GM23248 (cell line): ENCODE measurements around the gene GNG14.

Experiments used
- EZH2 ChIP-seq: fragments of 200-600 bp; sonication (generic); IDR thresholded peaks from 2 replicates; pipeline ENCODE4 v1.6.1; 2018; ENCODE audit warnings: antibody characterized with exemption, mild to moderate bottlenecking; ENCODE audit not compliant: insufficient read depth, poor library complexity, severe bottlenecking
- EZH2phosphoT487 ChIP-seq: fragments of 200-600 bp; sonication (generic); IDR thresholded peaks from 2 replicates; pipeline ENCODE4 v1.6.1; 2018; ENCODE audit warnings: antibody characterized with exemption, moderate library complexity, mild to moderate bottlenecking, low read depth; ENCODE audit not compliant: insufficient read depth

GRCh38 chr19:12715929-12716328 is 28.1 kb downstream of the GNG14 start:
- TF ChIP-seq EZH2 (no peak), EZH2phosphoT487 (no peak)
